Neutrophil (primary cell): Measurements from ENCODE around the gene OR2L8.

Experiments used
- H3K27ac ChIP-seq: fragments of 200-600 bp; sonication (generic); 2 replicates; pipeline ENCODE4 v1.5.1; 2016; ENCODE audit warnings: mild to moderate bottlenecking, moderate library complexity
- H3K27me3 ChIP-seq: fragments of 200-600 bp; sonication (generic); 2 replicates; pipeline ENCODE4 v1.6.0; 2016; ENCODE audit warnings: mild to moderate bottlenecking
- H3K36me3 ChIP-seq: fragments of 200-600 bp; sonication (generic); 2 replicates; pipeline ENCODE4 v1.5.1; 2017
- H3K4me1 ChIP-seq, 2 experiments: fragments of 200-600 bp in 1 of 2; sonication (generic) in 1 of 2; 1 replicate in 1 of 2; 2 replicates in 1 of 2; pipeline versions ENCODE4 v1.5.1 to v1.6.1; 2013 to 2016; ENCODE audit warnings: low read depth in 1 of 2, low read length in 1 of 2, mild to moderate bottlenecking in 1 of 2, moderate library complexity in 1 of 2; ENCODE audit not compliant: control insufficient read depth in 1 of 2, insufficient read depth in 1 of 2
- H3K4me3 ChIP-seq, 2 experiments: fragments of 200-600 bp in 1 of 2; sonication (generic) in 1 of 2; 1 replicate in 1 of 2; 2 replicates in 1 of 2; pipeline ENCODE4 v1.5.1; 2013 to 2016; ENCODE audit warnings: low read depth in 1 of 2, low read length in 1 of 2, mild to moderate bottlenecking in 1 of 2, moderate library complexity in 1 of 2
- H3K9me3 ChIP-seq: fragments of 200-600 bp; sonication (generic); 2 replicates; pipeline ENCODE4 v1.5.1; 2016
- TF ChIP-seq, protein P1 (sequence below): fragments of 200-600 bp; sonication (generic); IDR thresholded peaks from 2 replicates; pipeline ENCODE4 v1.5.1; 2016; ENCODE audit warnings: antibody characterized with exemption

Gene OR2L8

GRCh38 chr1:247966532-247967204 lies 18.0 kb downstream of the OR2L8 start:
- TF ChIP-seq, protein P1, sequence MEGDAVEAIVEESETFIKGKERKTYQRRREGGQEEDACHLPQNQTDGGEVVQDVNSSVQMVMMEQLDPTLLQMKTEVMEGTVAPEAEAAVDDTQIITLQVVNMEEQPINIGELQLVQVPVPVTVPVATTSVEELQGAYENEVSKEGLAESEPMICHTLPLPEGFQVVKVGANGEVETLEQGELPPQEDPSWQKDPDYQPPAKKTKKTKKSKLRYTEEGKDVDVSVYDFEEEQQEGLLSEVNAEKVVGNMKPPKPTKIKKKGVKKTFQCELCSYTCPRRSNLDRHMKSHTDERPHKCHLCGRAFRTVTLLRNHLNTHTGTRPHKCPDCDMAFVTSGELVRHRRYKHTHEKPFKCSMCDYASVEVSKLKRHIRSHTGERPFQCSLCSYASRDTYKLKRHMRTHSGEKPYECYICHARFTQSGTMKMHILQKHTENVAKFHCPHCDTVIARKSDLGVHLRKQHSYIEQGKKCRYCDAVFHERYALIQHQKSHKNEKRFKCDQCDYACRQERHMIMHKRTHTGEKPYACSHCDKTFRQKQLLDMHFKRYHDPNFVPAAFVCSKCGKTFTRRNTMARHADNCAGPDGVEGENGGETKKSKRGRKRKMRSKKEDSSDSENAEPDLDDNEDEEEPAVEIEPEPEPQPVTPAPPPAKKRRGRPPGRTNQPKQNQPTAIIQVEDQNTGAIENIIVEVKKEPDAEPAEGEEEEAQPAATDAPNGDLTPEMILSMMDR, result no peak
- no peaks in the 10 kb centered on the region for H3K36me3 ChIP-seq
- no peaks in the 10 kb centered on the region for H3K9me3 ChIP-seq
- H3K4me3 ChIP-seq, result no peak overlapping the region
- H3K4me1 ChIP-seq, result no peaks in the 10 kb centered on the region
- H3K27me3 ChIP-seq, result no peaks in the 10 kb centered on the region
- H3K27ac ChIP-seq, result no peak overlapping the region

- Histone ChIP-seq H3K4me1 (no peaks in the 10 kb centered on the region), H3K27me3 (no peaks in the 10 kb centered on the region), H3K4me3 (no peak overlapping the region), H3K9me3 (no peaks in the 10 kb centered on the region), H3K36me3 (no peaks in the 10 kb centered on the region), H3K27ac (no peak overlapping the region)
- TF ChIP-seq, protein P1, result no peak
Measured at GRCh38 chr1:247992986-247993385, 44.3 kb downstream of the OR2L8 start.

DNA sequence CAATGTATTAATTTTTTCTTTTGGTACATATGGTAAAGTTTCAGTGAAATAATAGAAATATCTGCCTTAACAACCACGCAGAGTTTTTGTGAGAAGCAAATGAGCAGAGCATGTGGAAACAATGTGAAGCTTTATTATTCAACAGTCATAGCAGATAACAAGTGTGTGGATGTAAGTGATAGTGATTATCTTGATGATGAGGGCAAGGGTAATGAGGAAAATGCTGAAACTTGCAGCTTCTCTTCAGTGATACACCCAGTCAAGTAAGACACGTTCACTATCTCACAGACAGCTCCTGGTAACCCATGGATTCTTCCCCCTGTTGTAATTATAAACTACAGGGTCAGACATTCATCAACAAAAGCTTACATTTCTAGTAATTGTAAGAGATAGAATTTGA lies 50.2 kb downstream of the OR2L8 start:
- H3K27ac ChIP-seq, result no peak overlapping the region
- no peaks in the 10 kb centered on the region for H3K36me3 ChIP-seq
- no peaks in the 10 kb centered on the region for H3K4me1 ChIP-seq
- TF ChIP-seq, protein P1, result no peak
- no peaks in the 10 kb centered on the region for H3K27me3 ChIP-seq
- no peaks in the 10 kb centered on the region for H3K9me3 ChIP-seq
- no peak overlapping the region for H3K4me3 ChIP-seq
